Stimulated activated CD4-positive, alpha-beta T cell treated with anti-CD3 and anti-CD28 coated beads, Interleukin-2, amount 100 ng/mL, for 48 hours (primary cell): ENCODE data around the gene EML4.
A peak's percentile ranks its signal among the peaks of the same experiment; 100 is the strongest.
"Not testable (repeated sequence)": the region's sequence is repeated elsewhere in the genome, so short reads cannot be mapped to it uniquely, and the experiment has no call there.

Source experiments
- DNase-seq, 2 donors: peaks; one replicate each; pipeline ENCODE4 v3.0.0-alpha.2; 2020

Gene EML4

DNA sequence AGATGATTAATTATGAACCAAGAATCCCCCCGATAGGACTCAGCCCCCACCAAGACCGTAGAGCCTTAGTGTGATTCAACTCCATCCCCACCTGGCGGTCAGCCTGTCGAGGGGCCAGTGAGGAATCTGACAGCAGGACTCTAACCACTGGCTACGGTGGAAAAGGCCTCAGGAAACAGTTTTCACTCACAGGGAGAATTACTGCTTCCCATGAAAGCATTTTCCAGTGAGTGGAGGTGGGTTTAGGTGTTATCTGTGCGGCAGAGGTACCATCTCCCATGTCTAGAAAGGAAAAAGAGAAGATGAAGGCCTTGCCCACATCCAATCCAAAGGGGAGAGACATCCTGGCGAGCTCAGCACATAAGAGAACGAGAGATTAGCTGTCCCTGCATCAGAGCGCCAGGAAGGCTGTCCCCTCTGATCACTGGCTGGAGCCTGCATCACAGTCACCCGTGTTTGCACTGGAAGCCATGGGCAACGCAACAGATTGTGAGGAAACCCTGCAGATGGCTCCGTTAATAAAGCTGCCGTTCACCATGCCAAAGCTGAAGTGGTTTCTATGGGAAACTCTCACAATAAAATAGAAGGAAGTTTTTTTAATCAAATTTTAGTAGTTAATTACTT, 169.5 kb downstream of the EML4 start:
- no peak for DNase-seq

DNA sequence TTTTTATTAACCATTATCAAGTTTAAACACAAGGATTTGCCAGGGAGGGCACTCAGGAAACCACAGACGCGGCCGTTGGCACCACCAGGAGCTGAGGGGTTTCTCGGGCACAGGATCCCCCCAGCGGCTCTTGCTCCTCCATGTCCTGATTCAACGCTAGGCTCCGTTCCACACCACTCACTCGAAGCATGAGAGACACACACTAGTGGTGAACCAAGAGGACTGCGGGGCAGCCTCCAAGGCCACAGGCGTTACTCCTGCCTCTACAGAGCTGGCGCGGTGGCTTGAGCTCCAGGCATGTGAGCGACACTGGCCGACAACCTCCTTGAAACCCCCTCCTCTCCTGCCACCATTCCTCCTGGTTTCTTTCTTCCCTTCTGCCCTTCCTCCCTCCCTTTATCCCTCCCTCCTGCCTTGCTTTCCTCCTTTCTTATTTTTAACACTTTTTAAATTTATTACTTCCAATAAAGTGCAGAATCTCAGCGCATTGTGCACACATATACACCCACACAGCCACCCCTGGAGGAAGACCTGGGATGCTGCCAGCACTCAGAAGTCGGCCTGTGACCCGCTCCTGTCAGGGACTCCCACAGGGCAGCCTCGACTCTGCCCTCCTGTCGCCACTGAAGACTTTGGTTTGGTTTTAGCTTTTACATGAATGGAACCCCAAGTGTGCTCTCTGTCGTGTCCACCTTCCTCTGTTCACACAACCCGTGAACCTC, 170.2 kb downstream of the EML4 start:
- DNase-seq: no peak

DNA sequence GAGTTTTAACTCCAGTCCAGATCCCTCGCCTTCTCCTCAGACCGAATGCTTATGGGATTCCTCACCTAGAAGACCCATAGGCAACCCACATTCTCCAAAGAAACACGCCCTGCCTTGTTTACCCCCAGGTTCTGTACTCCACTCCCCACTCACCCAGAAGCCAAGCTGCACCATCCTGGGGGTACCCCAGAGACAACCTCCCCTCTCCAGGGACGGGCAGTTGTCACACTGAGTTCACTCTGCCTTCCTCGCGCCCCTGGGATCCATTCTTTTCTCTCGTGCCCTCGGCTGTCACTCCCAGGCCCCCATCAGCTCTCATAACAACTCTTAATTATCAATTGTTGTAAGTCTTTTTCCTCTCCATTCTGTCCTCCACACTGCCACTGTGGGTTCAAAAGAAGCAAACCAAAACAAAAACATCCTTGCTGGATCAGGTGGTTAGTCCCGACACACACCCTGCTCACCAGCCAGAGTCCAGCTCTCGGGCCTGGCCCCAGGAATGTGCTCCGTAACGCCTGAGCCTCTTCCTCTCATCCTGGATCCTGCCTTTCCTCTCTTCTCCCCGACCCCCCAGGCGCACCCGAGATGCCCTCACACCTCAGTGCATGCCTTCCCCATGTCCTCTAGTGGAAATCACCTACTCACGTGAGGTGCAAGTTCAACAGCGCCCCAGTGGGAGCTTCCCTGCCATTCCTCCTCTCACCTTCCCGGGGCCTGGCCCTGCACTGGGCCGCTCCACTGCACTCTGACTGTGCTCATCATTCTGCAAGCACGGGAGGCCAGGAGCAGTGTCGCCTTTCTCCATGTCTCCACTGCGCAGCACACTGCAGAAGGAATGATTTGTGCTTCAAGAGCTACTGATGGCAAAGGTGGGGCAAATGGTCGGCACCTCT, 171.1 kb downstream of the EML4 start:
- no peak for DNase-seq

DNA sequence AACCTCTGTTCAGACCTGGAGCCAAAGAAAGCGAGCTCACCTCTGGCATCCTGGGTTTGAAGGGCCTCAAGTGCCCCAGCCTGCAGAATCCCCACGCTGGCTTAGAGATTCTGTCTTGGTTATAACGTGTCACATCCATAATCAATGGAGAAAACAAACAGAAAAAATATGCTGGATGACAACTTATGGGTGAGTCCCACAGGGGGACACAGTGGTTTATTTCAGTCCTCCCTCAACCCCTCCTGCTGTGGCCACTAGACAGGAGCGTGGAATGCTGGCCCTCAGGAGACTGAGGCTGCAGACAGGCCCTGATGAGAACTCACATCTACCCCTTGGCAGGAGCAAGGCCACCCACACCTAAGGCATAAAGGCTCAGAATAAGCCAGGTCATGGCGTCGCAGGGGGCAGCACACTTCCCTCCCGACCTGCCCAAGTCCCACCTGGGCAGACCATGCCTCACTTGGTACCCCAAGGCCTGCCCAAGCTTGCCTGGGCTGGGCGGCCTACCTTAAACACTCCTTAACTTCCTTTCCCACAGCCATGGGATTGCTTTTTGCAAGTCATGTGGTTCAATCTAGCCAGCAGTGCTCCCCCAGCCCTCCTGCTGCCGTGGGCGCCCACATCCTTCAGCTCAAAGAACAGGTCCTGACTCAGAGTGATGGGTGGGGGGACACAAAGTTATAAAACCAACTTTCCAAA, 171.9 kb downstream of the EML4 start:
- DNase-seq: no peak

DNA sequence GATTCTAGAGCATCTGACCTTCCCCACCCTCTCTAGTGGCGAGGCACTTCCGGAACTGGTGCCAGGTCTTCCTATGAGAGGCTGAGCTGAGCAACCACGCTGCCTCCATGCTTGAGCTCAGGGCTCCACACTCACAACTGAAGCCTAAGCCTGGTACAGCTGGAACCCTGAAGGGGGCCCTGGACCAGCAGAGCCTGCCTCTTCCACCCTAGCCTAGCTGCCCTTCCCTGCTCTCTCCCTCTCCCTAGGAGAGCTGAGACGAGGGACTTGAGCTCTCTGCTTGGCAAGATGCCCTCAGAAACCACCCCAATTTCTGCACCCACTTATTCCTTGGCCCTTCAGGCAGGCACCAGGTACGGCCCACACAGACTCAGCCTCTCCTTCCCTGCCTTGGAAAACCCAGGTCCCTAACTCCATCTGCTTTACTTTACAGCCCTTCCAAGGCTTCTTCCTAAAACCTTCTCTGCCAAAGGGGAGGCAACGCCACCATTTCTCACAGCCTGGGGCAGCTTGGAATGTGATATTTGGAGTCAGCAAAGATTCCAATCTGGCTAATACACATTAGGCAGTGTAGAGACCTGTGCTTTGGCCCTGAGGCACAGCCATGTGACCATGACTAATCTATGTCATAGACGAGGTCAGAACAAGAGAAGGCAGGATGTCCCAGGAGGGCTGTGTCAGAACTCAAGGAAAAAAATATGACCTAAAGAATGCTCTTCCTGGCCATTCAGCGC, 173.1 kb downstream of the EML4 start:
- no peak for DNase-seq

DNA sequence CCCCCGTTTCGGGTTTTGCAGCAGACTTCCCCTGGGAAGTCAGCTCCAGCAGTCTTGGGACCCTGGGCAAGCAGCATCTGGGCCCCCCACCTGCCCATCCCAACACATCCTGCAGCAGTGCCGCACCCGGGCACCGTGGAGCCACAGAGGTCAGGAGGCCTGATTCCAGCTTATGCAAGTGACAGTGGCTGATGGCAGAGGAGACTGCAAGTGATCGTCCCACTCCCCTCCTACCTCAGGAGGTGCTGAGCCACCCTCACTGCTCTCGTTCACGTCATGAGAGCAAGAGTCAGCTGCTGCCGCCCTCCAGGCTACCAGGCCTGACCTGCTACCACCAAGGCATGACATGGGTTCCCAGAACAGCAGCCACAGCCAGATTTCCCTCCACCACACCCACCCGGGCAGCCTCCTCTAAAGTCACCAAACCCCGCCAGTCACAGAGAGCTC, 173.7 kb downstream of the EML4 start:
- no peak for DNase-seq

DNA sequence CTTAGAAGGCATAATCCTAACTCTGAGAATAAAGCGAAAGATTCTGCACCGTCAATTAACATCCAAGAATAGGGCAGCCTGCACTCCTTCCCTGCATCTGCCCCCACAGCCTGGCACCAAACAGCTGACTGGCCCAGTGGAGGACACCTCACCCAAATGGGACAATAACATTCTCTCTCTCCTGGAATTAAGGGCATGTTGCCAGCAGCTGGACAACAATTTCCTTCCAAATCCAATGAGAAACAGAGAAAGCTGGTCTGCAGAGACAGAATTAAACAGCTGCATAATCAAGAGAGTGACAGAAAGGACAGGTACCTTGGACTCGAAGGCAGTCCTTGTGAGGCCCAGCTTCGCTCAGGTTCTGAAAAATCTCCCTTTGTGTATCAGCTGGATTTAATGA, 176.8 kb downstream of the EML4 start:
- no peak for DNase-seq

DNA sequence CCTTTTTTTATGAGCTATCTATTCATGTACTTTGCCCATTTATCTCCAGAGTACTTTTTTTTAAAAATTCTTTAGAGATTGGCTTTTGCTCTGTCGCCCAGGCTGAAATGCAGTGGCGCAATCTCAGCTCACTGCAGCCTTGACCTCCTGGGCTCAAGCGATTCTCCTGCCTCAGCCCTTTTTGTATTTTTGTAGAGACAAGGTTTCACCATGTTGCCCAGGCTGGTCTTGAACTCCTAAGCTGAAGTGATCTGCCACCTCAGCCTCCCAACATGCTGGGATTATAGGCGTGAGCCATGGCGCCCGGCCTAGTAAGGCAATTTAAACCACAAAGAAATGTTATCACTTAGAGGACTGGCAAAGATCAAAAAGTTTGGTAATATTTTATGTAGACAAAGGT, 177.7 kb downstream of the EML4 start:
- DNase-seq: not testable (repeated sequence)

DNA sequence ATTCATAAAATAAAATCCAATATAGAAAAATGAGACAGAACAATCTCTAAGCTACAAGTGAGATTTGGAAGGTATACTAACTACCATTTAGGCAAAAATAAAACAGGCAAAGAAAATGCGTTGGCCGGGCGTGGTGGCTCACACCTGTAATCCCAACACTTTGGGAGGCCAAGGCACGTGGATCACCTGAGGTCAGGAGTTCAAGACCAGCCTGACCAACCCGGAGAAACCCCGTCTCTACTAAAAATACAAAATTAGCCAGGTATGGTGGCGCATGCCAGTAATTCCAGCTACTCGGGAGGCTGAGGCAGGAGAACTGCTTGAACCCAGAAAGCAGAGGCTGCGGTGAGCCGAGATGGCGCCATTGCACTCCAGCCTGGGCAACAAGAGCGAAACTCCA, 178.4 kb downstream of the EML4 start:
- not testable (repeated sequence) for DNase-seq

DNA sequence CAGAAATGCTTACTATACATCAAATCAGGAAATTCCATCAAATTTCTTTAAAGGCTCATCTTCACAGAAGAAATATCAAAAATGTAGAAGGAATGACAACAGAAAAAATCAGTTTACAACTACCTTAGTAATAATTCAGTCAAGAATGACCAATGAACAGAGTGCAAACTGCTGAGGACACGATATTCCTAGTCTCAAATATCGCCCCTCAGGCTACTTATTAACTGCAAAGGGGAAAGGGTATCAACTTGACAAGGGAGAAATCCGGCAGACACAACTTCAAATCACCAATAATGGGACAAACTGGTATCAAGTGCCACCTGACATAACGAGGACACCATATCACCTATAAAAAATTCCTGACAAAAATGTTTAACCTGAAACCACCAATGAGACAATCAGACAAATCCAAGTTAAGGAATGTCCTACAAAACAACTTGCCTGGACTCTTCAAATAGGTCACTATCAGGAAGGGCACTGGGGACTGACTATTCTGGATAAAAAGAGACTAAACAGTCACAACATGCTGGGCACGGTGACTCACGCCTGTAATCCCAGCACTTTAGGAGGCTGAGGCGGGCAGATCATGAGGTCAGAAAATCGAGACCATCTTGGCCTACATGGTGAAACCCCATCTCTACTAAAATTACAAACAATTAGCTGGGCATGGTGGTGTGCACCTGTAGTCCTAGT, 179.1 kb downstream of the EML4 start:
- DNase-seq: no peak

DNA sequence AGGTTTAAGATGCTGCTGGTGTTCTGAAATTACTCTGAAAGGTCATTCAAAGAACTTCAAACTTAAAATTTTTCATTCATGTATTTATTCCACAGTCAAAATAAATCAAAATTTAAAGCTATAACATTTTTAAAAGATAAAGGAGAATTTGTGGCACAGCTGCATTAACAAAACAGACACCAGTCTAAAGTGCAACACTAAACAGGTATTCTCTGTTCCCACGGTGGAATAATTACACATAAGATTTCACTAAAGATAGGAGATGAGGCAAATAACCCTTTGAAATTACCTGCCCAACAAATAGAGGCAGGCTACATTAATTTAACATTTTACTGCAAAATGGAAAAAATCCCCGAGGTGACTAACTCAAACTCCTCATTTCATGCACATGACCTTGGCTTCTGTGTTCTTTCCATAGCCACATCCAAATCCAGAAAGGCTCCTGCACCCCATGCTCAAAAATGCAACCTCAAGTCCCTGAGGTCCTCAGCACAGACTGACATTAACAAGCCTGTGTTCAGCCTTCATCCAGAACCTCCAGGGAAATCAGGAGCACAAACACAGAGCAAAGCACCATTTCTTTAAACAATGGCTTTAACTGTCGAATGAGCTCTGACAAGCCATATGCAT, 181.4 kb downstream of the EML4 start:
- no peak for DNase-seq

DNA sequence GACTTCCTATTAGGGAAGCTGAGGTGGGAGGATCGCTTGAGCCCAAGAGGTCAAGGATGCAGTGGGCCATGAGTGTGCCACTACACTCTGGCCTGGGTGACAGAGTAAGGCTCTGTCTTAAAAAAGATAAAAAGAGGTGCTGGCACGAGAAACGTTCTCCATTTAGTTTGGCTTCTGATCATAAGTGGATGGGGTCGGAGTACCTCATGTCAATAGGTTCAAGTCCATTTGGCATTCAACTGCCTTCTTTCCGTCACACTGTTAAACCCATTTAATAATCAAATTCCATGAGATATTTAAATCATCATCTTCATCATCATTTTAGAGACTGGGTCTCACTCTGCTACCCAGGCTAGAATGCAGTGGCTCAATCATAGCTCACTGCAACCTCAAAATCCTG, 182.7 kb downstream of the EML4 start:
- no peak for DNase-seq

DNA sequence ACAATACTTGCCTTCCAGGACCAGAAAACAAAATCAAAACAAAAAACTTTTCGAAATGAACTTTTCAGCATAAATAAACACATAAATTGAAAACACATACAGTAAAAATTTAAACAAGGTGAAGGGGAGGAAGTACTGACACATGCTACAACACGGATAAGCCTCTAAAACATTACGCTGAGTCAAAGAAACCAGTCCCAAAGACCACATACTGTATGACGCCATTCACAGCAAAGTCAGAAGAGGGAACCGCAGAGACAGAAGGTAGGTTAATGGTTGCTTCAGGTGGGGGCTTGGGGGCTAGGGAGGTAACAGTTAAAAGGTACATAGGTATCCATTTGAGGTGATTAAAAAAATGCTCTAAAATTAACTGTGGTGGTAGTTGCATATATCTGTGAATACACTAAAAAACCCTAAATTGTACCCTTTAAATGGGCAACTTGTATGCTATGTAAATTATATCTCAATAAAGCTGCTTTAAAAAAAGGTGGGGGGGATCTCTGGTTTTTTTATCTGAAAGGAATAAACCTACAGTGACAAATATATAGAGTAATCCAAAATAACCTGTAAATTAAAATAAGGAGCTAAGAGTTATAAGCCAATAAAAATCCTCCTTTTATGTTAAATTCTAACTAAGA, 184.8 kb downstream of the EML4 start:
- DNase-seq: no peak

DNA sequence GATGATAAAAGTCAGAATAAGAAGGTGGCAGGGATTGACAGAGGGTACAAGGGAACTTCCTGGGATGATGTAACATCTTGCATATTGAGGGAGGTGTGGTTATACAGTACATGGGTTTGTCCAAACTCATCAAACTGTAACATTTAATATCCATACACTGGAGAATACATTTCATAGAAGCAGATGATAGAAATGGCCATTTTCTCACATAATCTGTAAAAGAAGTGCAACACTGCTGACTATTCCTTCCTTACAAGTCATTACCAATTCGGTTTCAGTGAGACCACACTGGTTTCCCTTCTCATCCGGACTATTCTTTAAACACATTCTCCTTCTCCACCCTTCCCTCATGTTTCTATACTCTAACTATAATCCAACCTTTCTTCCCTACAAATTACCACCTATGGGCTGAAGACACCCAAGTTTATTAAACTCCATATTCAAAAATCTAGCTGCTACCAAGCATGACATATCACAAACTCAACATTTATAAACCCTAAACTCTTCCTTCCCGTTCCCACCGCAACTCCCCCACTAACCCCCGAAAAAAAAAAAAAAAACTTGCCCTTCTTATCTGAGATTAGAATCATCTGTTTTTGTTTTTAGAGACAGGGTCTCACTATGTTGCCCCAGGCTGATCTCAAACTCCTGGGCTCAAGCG, 190.3 kb downstream of the EML4 start:
- DNase-seq: no peak

DNA sequence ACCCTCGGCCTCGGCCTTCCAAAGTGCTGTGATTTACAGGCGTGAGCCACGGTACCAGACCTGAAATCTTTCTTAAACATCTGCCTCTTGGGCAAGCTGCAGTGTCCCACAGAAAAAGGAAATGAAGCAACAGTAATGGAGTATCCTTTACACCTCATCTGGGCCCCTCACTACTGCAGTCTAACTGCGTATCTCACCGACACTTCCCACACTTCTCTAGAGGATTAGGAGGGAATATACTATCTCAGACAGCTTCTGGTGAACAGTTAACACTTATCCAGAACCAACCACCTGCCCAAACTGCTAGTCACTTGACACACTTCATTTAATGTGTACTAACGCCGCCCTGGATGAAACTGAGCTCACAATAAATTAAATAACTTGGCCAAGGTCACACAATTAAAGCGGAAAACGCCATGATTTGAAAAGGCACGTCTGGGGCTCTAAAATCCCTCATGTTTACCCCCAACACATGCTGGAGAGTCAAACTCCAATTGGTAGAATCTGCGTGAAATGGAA, 190.9 kb downstream of the EML4 start:
- DNase-seq: no peak

DNA sequence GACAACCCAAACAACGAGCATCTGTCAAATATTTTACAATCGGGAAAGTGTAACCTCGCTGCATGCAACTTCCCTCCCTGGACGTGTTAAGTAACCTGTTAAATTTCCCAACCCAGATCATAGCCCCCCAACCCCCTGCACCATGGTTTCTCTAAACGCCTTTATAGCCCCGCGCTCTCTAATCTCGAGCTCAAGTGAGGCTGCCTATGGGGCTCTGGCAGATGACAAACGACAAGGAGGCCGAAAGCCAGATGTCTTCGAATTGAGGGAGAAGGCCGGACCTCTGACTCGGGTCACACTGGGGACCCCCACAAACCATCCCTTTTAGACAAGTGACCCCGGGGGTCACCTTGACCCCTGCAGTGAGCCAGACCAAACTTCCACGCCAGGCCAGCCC, 191.3 kb downstream of the EML4 start:
- no peak for DNase-seq

DNA sequence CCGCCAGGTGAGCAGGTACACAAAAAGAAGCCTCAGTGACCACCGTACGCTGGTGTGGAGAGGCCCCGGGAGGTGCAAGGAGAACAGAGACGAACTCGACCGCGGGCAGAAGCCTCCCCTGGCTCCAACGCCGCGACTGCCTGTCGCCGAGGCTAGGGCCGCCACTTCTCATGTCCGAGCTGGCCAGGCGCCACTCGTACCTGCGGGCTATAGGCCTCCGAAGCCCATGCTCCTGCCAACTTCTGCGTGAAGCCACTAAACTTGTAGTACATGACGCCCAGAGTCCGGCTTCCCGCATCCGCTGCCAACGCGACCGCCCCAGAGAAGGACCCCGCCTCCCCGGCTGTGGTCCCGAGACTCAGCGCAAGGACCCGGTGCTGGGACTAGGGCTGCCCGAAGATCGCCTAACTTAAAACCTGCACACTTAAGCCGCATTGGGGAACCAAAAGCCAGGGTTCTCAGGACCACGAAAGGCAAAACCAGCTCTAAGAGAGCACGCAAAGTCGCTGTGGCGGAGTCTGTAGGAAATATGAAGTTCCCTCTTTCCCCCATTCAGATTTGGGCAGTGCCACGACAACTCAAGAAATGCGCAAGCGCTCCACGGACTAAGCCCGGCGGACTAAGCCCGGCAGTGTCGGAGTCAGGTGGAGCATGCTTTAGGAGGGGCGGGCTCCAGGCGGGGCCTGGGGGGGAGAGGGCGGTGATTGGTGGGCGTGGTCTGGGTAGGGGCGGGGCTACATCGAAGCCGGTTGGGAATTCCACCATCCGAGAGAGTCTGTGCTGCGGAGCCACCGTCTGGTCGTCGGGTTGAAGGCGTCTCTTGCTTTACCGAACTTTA, 192.0 kb downstream of the EML4 start, which contains the start of gene COX7A2L:
COX7A2L (minus strand) TSS at position 328 of the 838 bp plus-strand sequence; CDS start at position 272, 56 bp downstream.
- peak; percentile 93 to 95 for DNase-seq

DNA sequence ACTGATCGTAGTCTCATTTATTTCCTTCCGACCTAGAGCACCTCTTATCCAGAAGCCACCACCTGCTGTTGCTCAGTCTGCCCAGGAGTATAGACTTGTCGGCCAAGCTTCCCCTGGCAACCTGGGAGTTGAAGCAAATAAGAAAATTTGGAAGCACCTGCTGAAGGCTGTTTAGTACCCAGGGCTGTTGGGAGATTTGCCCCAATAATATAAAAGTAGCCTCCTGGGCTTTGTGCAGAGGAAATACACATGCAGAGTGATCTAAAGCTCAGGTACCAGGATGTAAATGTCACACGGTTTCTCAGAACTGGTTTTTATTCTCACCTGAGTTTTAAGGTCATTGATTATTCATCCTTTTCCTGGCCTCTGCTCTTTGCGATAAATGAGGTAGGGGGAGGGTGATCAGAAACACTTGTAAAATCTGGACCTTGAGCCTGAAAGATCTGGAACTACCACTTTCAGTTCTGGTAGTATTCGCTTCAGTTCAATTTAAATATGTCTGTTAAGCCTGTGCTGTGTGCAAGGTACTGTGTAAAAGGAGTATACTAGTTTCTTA, 192.7 kb downstream of the EML4 start:
- DNase-seq: no peak
